Thyroid gland (tissue), 4 donors: Measurements from ENCODE around the gene DIP2C.

ENCODE experiments used
- CTCF ChIP-seq, 6 experiments: fragments of 200-600 bp in 3 of 6; fragments of 450-650 bp in 3 of 6; sonication (generic) in 3 of 6; IDR thresholded peaks; one replicate each; pipeline ENCODE4 v1.5.1; 2016 to 2019; ENCODE audit warnings: antibody characterized with exemption in 6 of 6, mild to moderate bottlenecking in 2 of 6, inconsistent platforms in 1 of 6, moderate library complexity in 1 of 6
- POLR2A ChIP-seq, 2 donors: fragments of 450-650 bp; IDR thresholded peaks; one replicate each; pipeline ENCODE4 v1.6.1; 2017; ENCODE audit warnings: antibody characterized with exemption in 2 of 2, mild to moderate bottlenecking in 2 of 2, moderate library complexity in 1 of 2

- TF ChIP-seq CTCF (IDR thresholded peaks at IDR 0.05) (no peak), POLR2A (IDR thresholded peaks at IDR 0.05) (no peak)
These were observed 60.1 kb downstream of the DIP2C start for GRCh38 chr10:629186-629998.
